B cell (primary cell): ENCODE data around the gene OR9A2. TPM values are rescaled to one million over a fixed set of nuclear protein-coding genes. Genes with fewer than 3 reads are reported as not detected.

Source experiments
- ATAC-seq: fragments of 200-7000 bp; cut with Tn5 transposase; one replicate; pipeline ENCODE4 v1.10.0; 2021; ENCODE audit warnings: low read depth, mild to moderate bottlenecking, moderate number of reproducible peaks, moderate library complexity
- CTCF ChIA-PET: fragments of 350-600 bp; sonication (Branson Sonifier 250); formaldehyde crosslinking; loops from one replicate; lab custom pipeline; 2021; ENCODE audit warnings: antibody characterized with exemption, inconsistent platforms; lab: Charles Lee
- POLR2A ChIA-PET: fragments of 350-600 bp; sonication (Branson Sonifier 250); formaldehyde crosslinking; loops from one replicate; lab custom pipeline; 2021; ENCODE audit warnings: antibody characterized with exemption; lab: Charles Lee
- DNase-seq: peaks from one replicate; pipeline ENCODE4 v3.0.0; 2013
- H2AFZ ChIP-seq: 2 replicates; pipeline ENCODE4 v1.6.1; 2012; ENCODE audit warnings: mild to moderate bottlenecking, low read depth, low read length; ENCODE audit not compliant: insufficient read depth, poor library complexity, severe bottlenecking
- H3K27ac ChIP-seq, 2 donors: 1 replicate in 1 of 2; 2 replicates in 1 of 2; pipeline ENCODE4 v1.5.1; 2012 to 2013; ENCODE audit warnings: low read length in 2 of 2, mild to moderate bottlenecking in 2 of 2, moderate library complexity in 1 of 2
- H3K27me3 ChIP-seq, 4 experiments: fragments of 200-600 bp in 1 of 4; sonication (generic) in 1 of 4; replicated peaks in 1 of 4; 1 replicate in 2 of 4; 2 replicates in 2 of 4; pipeline versions ENCODE4 v1.6.1 to v1.7.0; 2013 to 2016; ENCODE audit warnings: low read length in 3 of 4, mild to moderate bottlenecking in 2 of 4, mixed read lengths in 1 of 4, moderate library complexity in 1 of 4; ENCODE audit not compliant: insufficient read depth in 4 of 4, control insufficient read depth in 3 of 4; ENCODE audit errors: control extremely low read depth in 1 of 4
- H3K36me3 ChIP-seq, 2 experiments: replicated peaks in 1 of 2; 1 replicate in 1 of 2; 2 replicates in 1 of 2; pipeline versions ENCODE4 v1.6.1 to v1.7.1; 2013; ENCODE audit warnings: low read length in 1 of 2; ENCODE audit not compliant: insufficient read depth in 2 of 2, control insufficient read depth in 1 of 2; ENCODE audit errors: control extremely low read depth in 1 of 2, extremely low read depth in 1 of 2
- H3K4me1 ChIP-seq, 2 donors: fragments of 200-600 bp in 1 of 2; sonication (generic) in 1 of 2; 1 replicate in 1 of 2; 2 replicates in 1 of 2; pipeline versions ENCODE4 v1.5.1 to v1.6.1; 2013 to 2017; ENCODE audit warnings: low read length in 2 of 2; ENCODE audit not compliant: control insufficient read depth in 2 of 2, insufficient read depth in 2 of 2
- H3K4me2 ChIP-seq: replicated peaks from 2 replicates; pipeline ENCODE3; 2012; ENCODE audit warnings: mild to moderate bottlenecking, low read depth, low read length; ENCODE audit not compliant: poor library complexity, severe bottlenecking
- H3K4me3 ChIP-seq, 5 experiments: fragments of 200-600 bp in 1 of 5; sonication (generic) in 1 of 5; 1 replicate in 3 of 5; 2 replicates in 2 of 5; pipeline versions ENCODE4 v1.5.1 to v1.7.0; 2011 to 2016; ENCODE audit warnings: low read length in 4 of 5, mild to moderate bottlenecking in 4 of 5, low read depth in 2 of 5, control low read depth in 1 of 5, moderate library complexity in 1 of 5; ENCODE audit not compliant: insufficient read depth in 1 of 5; ENCODE audit errors: control extremely low read depth in 1 of 5, extremely low read depth in 1 of 5
- H3K79me2 ChIP-seq: fragments of 200-600 bp; sonication (generic); one replicate; pipeline ENCODE4 v1.6.0; 2016; ENCODE audit warnings: low read length; ENCODE audit not compliant: control insufficient read depth, insufficient read depth
- H3K9ac ChIP-seq: fragments of 200-600 bp; sonication (generic); 2 replicates; pipeline ENCODE4 v1.6.1; 2017; ENCODE audit warnings: mild to moderate bottlenecking, low read length, moderate library complexity
- H3K9me3 ChIP-seq, 3 donors: one replicate each; pipeline versions ENCODE4 v1.6.1 to v1.7.1; 2013; ENCODE audit warnings: low read length in 2 of 3; ENCODE audit not compliant: control insufficient read depth in 2 of 3, insufficient read depth in 1 of 3; ENCODE audit errors: control extremely low read depth in 1 of 3
- H4K20me1 ChIP-seq: 2 replicates; pipeline ENCODE4 v1.6.0; 2012; ENCODE audit warnings: mild to moderate bottlenecking, low read length; ENCODE audit not compliant: insufficient read depth, control insufficient read depth, poor library complexity, severe bottlenecking
- H3K27ac Mint-ChIP-seq: one replicate; pipeline ENCODE4 v1.8.0; 2021; ENCODE audit warnings: mixed read lengths
- H3K27me3 Mint-ChIP-seq: one replicate; pipeline ENCODE4 v1.8.0; 2021; ENCODE audit warnings: mixed read lengths
- H3K4me1 Mint-ChIP-seq: one replicate; pipeline ENCODE4 v1.8.0; 2021; ENCODE audit warnings: mixed read lengths
- H3K4me3 Mint-ChIP-seq: one replicate; pipeline ENCODE4 v1.8.0; 2021; ENCODE audit warnings: mixed read lengths
- H3K9me3 Mint-ChIP-seq: one replicate; pipeline ENCODE4 v1.8.0; 2022; ENCODE audit warnings: mixed read lengths; ENCODE audit not compliant: insufficient read depth
- CTCF ChIP-seq: fragments of 200-600 bp; IDR thresholded peaks from one replicate; pipeline ENCODE4 v1.8.0; 2022; ENCODE audit warnings: antibody characterized with exemption, mild to moderate bottlenecking
- EZH2 ChIP-seq: IDR thresholded peaks from 2 replicates; pipeline ENCODE4 v1.6.1; 2012; ENCODE audit warnings: borderline replicate concordance, low read depth, mild to moderate bottlenecking, moderate library complexity, low read length; ENCODE audit not compliant: insufficient read depth, poor library complexity, severe bottlenecking
- WGBS: methylation state at CpG from one replicate; pipeline ENCODE4 v1.1.5; 2013; ENCODE audit warnings: missing lambda C conversion rate; ENCODE audit not compliant: insufficient coverage; 5-methylcytosine and 5-hydroxymethylcytosine counted together
- intact Hi-C: fragments of 100-400 bp; cut with micrococcal nuclease; formaldehyde crosslinking; loops from one replicate; pipeline ENCODE4 v1.10.0; 2022
- polyA plus RNA-seq: library from polyadenylated mRNA; depleted of rRNA; stranded (reverse); fragments of >200 nt; gene quantifications from 2 replicates; pipeline ENCODE4 v1.2.3, GENCODE V29; 2012
- total RNA-seq, 2 donors: library from RNA; stranded (reverse); fragments of 120-200 nt in 1 of 2; gene quantifications; 1 replicate in 1 of 2; 2 replicates in 1 of 2; pipeline versions ENCODE4 v1.2.3 to v1.2.4, GENCODE V29; 2013 to 2022

The OR9A2 gene
- total and polyA plus RNA-seq, 2 donors (not counting 1 experiment from before 2014, with no cell fraction given), result not detected

- no peaks in the 10 kb centered on the region for H3K9me3 ChIP-seq
- H3K79me2 ChIP-seq, result no peaks in the 10 kb centered on the region
- DNase-seq (no peak), ATAC-seq (no peak)
- 91% methylated on average over 2 of the region's 3 CpGs for WGBS
- Mint-ChIP-seq H3K4me1 (peaks cover 21% of the 10 kb centered on the region), H3K27ac (no peak overlapping the region), H3K9me3 (no peaks in the 10 kb centered on the region), H3K27me3 (no peaks in the 10 kb centered on the region), H3K4me3 (no peak overlapping the region)
- no peaks in the 10 kb centered on the region for H3K27me3 ChIP-seq
- H3K4me1 ChIP-seq, result peaks cover 8 to 9% of the 10 kb centered on the region in 2 donors
- intact Hi-C loops, result no loop called here
- CTCF ChIA-PET, result no interaction called here
- H3K4me2 ChIP-seq, result no peak overlapping the region
- H4K20me1 ChIP-seq, result no peaks in the 10 kb centered on the region
- no peak overlapping the region for H3K4me3 ChIP-seq
- H3K9ac ChIP-seq, result no peak overlapping the region
- no peak overlapping the region for H3K27ac ChIP-seq
- TF ChIP-seq CTCF, result no peak
- no peak for TF ChIP-seq EZH2
- H3K36me3 ChIP-seq, result no peaks in the 10 kb centered on the region
- POLR2A ChIA-PET, result no interaction called here
- H2AFZ ChIP-seq, result no peak overlapping the region
Observed at GRCh38 chr7:143042159-143042789, 15.3 kb upstream of the OR9A2 start.

GRCh38 chr7:143041346-143041745, 14.4 kb upstream of the OR9A2 start:
- CTCF ChIA-PET, result interaction anchor here (1.6 kb wide), 1 partner anchor 174 kb away, joined by 6 read pairs; no protein-coding TSS in a partner anchor
- DNase-seq, result no peak
- H3K27ac Mint-ChIP-seq, result no peak overlapping the region
- Histone ChIP-seq H3K79me2 (no peaks in the 10 kb centered on the region), H3K36me3 (no peaks in the 10 kb centered on the region), H3K4me1 (no peaks in the 10 kb centered on the region), H3K4me2 (no peak overlapping the region), H3K9me3 (no peaks in the 10 kb centered on the region), H4K20me1 (no peaks in the 10 kb centered on the region), H3K27me3 (no peaks in the 10 kb centered on the region), H3K27ac (no peak overlapping the region), H2AFZ (no peak overlapping the region), H3K4me3 (no peak overlapping the region), H3K9ac (no peak overlapping the region)
- POLR2A ChIA-PET, result no interaction called here
- WGBS, result 97% methylated on average over 6 of the region's 6 CpGs
- H3K9me3 Mint-ChIP-seq, result no peaks in the 10 kb centered on the region
- no peaks in the 10 kb centered on the region for H3K27me3 Mint-ChIP-seq
- intact Hi-C loops, result no loop called here
- no peak for TF ChIP-seq EZH2
- no peak for TF ChIP-seq CTCF
- ATAC-seq, result no peak
- no peak overlapping the region for H3K4me3 Mint-ChIP-seq
- peaks cover 12% of the 10 kb centered on the region for H3K4me1 Mint-ChIP-seq
